Measurements from ENCODE around the gene ARHGAP22.

The ARHGAP22 gene

DNA sequence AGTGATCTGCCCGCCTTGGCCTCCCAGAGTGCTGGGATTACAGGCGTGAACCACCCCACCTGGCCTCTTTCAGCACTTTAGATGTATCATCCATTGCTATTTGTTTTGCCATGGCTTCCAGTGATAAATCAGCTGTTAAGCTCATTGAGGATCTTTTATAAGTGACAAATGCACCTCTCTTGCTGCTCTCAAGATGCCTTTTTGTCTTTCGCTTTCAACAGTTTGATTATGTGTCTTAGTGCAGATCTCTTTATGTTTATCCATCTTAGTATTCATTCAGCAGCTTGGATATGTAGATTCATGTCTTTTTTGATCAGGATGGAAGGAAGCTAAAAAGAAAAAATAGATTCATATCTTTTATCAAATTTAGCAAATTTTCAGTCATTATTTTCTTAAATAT lies 192.8 kb downstream of the ARHGAP22 start:
- peaks cover 8 to 13% of the 10 kb centered on the region in 2 donors for H3K9me3 Mint-ChIP-seq
- H3K36me3 Mint-ChIP-seq, result peaks cover 40 to 45% of the 10 kb centered on the region in 2 donors
- no peak overlapping the region for H3K27ac Mint-ChIP-seq
- no peak overlapping the region for H3K4me3 Mint-ChIP-seq
- no peak for DNase-seq
- H3K4me1 Mint-ChIP-seq, result no peaks in the 10 kb centered on the region
- H3K27me3 Mint-ChIP-seq, result no peaks in the 10 kb centered on the region
- no peak for ATAC-seq (replicated peaks)

DNA sequence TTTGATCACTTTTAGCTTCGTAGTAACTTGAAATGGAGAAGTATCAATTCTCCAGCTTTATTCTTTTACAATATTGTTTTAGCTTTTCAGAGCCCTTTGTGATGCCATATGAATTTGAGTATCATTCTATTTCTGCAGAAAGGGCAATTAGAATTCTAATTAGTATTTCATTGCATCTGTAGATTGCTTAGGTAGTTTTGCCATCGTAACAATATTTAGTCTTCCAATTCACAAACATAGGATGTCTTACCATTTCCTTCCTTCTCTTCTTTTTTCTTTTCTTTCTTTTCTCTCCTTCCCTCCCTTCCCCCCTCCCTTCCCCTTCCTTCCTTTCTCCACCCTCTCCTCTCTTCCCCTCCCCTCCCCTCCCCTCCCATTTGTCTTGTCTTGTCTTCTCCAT lies 193.4 kb downstream of the ARHGAP22 start:
- Mint-ChIP-seq H3K36me3 (peaks cover 40 to 45% of the 10 kb centered on the region in 2 donors), H3K27ac (no peak overlapping the region), H3K9me3 (peaks cover 8 to 13% of the 10 kb centered on the region in 2 donors), H3K27me3 (no peaks in the 10 kb centered on the region), H3K4me3 (no peak overlapping the region), H3K4me1 (no peaks in the 10 kb centered on the region)
- ATAC-seq (replicated peaks) (no peak), DNase-seq (no peak)

DNA sequence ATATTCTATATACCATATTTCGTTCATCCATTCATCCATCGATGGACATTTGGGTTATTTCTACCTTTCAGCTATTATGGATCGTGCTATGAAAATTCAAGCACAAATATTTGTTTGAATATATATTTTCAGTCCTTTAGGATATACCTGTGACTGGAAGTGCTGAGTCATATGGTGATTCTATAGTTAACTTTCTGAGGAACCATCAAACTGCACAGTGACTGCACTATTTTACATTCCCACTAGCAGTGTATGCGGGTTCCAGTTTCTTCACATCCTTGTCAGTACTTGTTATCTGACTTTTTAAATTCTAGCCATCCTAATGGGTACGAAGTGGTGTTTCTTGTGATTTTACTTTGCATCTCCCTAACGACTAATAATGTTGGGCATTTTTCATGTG lies 194.4 kb downstream of the ARHGAP22 start:
- no peak for ATAC-seq (replicated peaks)
- peaks cover 0 to 2% of the 10 kb centered on the region in 2 donors for H3K4me1 Mint-ChIP-seq
- peaks cover 8 to 13% of the 10 kb centered on the region in 2 donors for H3K9me3 Mint-ChIP-seq
- H3K4me3 Mint-ChIP-seq, result no peak overlapping the region
- no peaks in the 10 kb centered on the region for H3K27me3 Mint-ChIP-seq
- no peak overlapping the region for H3K27ac Mint-ChIP-seq
- peaks cover 44 to 51% of the 10 kb centered on the region in 2 donors for H3K36me3 Mint-ChIP-seq
- no peak for DNase-seq

DNA sequence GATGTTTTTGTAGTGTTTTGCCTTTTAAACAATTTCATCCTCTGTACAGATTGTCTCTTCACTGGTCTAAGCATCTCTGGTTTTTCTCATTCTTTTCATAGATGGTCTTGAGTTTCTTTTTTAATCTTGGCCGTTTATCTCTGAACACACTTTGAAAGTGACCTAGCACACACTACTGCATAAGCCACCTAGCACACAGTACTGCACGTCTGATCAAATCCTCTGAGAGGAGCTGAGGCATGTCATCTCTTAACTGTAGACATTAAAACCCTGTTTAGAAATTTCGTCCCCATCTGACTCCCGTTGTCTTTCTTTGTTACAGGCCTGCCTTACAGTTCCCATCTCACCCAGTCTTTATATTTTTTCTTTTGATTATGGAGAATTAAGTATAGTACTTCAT lies 198.2 kb downstream of the ARHGAP22 start:
- no peaks in the 10 kb centered on the region for H3K27me3 Mint-ChIP-seq
- no peak overlapping the region for H3K27ac Mint-ChIP-seq
- H3K9me3 Mint-ChIP-seq, result no peaks in the 10 kb centered on the region
- DNase-seq (no peak), ATAC-seq (replicated peaks) (no peak)
- H3K36me3 Mint-ChIP-seq, result peaks cover 27 to 28% of the 10 kb centered on the region in 2 donors
- peaks cover 0 to 2% of the 10 kb centered on the region in 2 donors for H3K4me1 Mint-ChIP-seq
- H3K4me3 Mint-ChIP-seq, result no peak overlapping the region

DNA sequence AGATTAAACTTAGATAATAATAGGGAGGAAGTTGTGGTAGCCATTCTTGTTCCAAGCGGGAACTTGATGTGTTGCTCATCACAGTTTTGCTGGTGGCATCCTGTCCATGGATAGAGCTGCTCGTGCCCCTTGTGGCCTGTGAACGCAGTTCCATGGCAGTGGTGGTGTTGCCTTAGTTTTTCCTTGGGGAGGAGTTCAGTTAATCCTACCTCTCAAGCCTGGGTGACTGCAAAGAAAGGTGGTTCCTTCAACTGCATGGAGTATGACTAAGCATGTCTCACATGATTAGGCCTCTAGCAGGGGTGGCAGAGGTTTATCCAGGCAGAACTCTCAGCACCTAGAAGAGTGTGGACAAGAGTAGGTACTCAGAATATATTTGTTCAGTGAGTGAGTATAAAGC lies 198.7 kb downstream of the ARHGAP22 start:
- H3K27ac Mint-ChIP-seq, result no peak overlapping the region
- ATAC-seq (replicated peaks) (peak in 1 of 2 donors; percentile 61), DNase-seq (no peak)
- peaks cover 23 to 24% of the 10 kb centered on the region in 2 donors for H3K36me3 Mint-ChIP-seq
- H3K4me1 Mint-ChIP-seq, result peaks cover 0 to 2% of the 10 kb centered on the region in 2 donors
- H3K4me3 Mint-ChIP-seq, result no peak overlapping the region
- H3K27me3 Mint-ChIP-seq, result no peaks in the 10 kb centered on the region
- no peaks in the 10 kb centered on the region for H3K9me3 Mint-ChIP-seq

DNA sequence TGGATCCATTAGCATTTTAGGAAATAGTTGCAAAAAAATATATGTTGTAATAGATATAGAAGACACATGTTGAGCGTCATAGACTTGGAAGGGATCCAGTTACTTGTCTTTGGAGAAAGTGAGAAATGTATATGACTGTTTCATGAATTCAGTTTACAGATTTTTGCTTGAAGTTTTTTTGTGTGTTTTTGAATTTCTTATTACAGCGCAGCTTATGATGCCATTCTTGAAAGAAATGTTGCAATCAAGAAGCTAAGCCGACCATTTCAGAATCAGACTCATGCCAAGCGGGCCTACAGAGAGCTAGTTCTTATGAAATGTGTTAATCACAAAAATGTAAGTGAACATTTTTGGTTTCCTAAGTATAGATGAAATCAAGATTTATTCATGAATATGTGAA lies 200.2 kb downstream of the ARHGAP22 start:
- Mint-ChIP-seq H3K4me1 (peaks cover 12% of the 10 kb centered on the region in 2 donors), H3K4me3 (no peak overlapping the region), H3K27me3 (no peaks in the 10 kb centered on the region), H3K27ac (no peak overlapping the region), H3K9me3 (no peaks in the 10 kb centered on the region), H3K36me3 (peaks cover 9 to 10% of the 10 kb centered on the region in 2 donors)
- ATAC-seq (replicated peaks), result no peak
- DNase-seq, result no peak

DNA sequence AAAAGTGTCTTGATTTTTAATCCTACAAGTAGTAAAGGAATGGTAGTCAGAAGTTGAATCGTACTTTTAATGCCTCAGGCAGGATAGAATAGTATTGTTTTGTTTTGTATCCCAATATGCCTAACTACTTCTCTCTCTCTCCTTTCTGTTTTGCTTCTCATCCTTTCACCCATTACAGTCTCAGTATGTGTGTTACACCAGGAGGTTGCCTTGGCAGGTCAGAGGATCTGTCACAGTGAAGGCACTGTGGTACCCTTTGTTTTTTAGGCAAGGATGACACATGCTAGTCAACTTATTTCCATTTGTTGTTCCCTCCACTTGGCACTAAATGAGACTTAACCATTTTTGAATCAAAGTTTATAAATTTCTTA lies 204.0 kb downstream of the ARHGAP22 start:
- ATAC-seq (replicated peaks) (no peak), DNase-seq (no peak)
- H3K27ac Mint-ChIP-seq, result no peak overlapping the region
- peaks cover 13 to 24% of the 10 kb centered on the region in 2 donors for H3K4me1 Mint-ChIP-seq
- H3K9me3 Mint-ChIP-seq, result no peaks in the 10 kb centered on the region
- H3K36me3 Mint-ChIP-seq, result peaks cover 6 to 8% of the 10 kb centered on the region in 2 donors
- no peaks in the 10 kb centered on the region for H3K27me3 Mint-ChIP-seq
- no peak overlapping the region for H3K4me3 Mint-ChIP-seq

DNA sequence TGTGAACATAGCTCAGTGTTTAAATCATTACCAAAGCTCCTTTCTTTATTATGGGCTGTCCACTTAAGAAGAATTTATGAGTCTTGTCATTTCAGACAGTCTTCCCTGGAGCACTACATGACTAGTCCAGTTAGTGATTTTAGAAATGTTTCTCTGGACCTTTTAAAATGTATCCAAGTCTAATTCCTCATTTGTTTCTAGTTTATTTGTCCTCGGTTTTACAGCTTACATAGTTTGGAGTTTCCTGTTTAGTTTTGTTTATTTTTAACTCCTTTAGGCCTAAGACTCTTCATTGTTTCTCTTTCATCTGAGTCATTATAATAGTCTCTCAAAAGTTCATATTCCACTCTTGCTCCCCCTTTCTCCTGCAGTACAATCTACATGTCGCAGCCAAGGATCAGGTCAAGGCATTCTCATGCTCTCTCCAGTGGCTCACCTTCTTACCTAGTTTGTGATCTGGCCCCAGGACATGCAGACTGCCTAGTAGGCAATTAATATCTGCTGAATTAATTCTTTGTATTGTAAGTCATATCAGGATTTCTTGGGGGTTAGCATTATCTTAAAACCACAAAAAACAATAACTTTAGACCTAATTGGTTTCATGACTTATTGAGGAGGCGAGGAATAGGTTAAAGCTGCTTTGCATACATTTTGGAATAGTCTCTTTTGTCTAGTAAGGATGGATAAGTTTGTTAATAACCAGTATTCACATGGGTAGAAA lies 204.6 kb downstream of the ARHGAP22 start:
- DNase-seq, result no peak
- Mint-ChIP-seq H3K4me3 (no peak overlapping the region), H3K4me1 (peaks cover 13 to 24% of the 10 kb centered on the region in 2 donors), H3K36me3 (peaks cover 4 to 5% of the 10 kb centered on the region in 2 donors), H3K27ac (peak overlapping the region; percentile 42), H3K9me3 (no peaks in the 10 kb centered on the region), H3K27me3 (no peaks in the 10 kb centered on the region)
- no peak for ATAC-seq (replicated peaks)

DNA sequence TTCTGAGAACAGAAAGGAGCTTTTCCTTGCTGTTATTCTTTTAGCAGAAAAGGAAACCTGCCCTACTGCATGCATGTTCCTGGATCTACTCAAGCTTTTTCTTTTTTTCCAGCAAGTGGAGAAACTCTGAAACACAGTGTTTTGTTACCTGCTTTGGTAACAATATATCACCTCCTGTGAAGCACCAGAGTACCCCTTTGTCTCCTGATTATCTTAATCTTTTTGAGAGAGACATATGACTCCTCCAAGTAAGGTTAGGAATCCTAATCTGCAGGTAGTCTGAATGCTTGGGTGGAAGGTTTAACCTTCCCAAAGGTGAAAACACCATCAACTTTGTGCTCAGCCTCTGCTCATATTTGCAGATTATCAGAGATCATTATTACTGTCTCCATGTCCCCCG lies 205.3 kb downstream of the ARHGAP22 start:
- no peaks in the 10 kb centered on the region for H3K27me3 Mint-ChIP-seq
- ATAC-seq (replicated peaks) (no peak), DNase-seq (no peak)
- peaks cover 13 to 24% of the 10 kb centered on the region in 2 donors for H3K4me1 Mint-ChIP-seq
- peaks cover 2 to 3% of the 10 kb centered on the region in 2 donors for H3K36me3 Mint-ChIP-seq
- H3K9me3 Mint-ChIP-seq, result no peaks in the 10 kb centered on the region
- no peak overlapping the region for H3K27ac Mint-ChIP-seq
- no peak overlapping the region for H3K4me3 Mint-ChIP-seq

DNA sequence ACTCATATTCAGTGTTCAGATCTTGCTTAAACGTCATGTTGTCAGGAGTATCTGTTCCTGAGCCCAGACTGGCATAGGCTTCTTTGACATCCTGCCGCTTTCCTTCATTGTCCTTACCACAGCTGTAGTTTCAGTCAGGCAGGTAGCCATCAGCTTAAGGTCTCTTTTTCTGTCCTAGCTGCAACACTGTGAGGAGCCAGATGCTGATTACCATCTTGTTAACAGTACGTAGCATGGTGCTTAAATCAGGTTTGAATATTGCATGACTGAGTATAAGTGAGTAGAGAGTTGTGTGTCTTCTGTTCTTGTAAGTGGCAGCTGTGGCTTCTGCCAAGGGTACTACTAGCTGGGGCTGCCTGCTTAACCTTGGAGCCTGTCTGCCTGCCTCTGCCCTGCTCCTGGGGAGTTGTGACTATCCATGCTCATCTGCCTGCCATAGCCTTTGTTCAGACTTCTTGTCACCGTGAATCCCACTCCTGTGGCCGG lies 205.8 kb downstream of the ARHGAP22 start:
- H3K27ac Mint-ChIP-seq, result no peak overlapping the region
- peaks cover 13 to 24% of the 10 kb centered on the region in 2 donors for H3K4me1 Mint-ChIP-seq
- ATAC-seq (replicated peaks) (no peak), DNase-seq (no peak)
- H3K9me3 Mint-ChIP-seq, result no peaks in the 10 kb centered on the region
- no peaks in the 10 kb centered on the region for H3K36me3 Mint-ChIP-seq
- H3K4me3 Mint-ChIP-seq, result no peak overlapping the region
- H3K27me3 Mint-ChIP-seq, result no peaks in the 10 kb centered on the region

DNA sequence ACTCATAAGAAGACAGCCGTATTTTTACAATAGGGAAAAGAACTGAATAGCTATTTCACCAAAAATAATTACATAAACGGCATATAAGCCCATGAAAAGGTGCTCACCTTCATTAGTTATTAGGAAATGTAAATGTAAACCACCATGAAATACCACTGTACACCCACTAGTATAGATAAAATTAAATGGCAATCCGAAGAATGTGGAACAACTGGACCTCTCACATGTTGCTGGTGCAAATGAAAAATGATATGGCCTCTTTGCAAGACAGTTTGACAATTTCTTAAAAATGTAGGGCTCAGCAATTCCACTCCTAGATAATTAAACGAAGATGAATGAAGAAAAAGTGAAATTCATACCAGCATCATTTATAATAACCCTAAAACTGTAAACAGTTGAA lies 206.6 kb downstream of the ARHGAP22 start:
- Mint-ChIP-seq H3K9me3 (no peaks in the 10 kb centered on the region), H3K4me3 (no peak overlapping the region), H3K36me3 (no peaks in the 10 kb centered on the region), H3K27me3 (no peaks in the 10 kb centered on the region), H3K4me1 (peaks cover 13 to 24% of the 10 kb centered on the region in 2 donors), H3K27ac (no peak overlapping the region)
- DNase-seq, result no peak
- no peak for ATAC-seq (replicated peaks)

All from stimulated activated naive B cell treated with anti-CD40 and anti-IgM and Interleukin-4, amounts not matched to agents 10 μg/mL and 1 μg/mL and 100 μg/mL, for 72 hours (primary cell).